ENCODE measurements around the gene ALKAL2. TPM values are rescaled to one million over a fixed set of nuclear protein-coding genes. Genes with fewer than 3 reads are reported as not detected.

The ALKAL2 gene
- polyA plus RNA-seq, 1 of the 3 experiments (the other 2 are of a cell fraction): not detected

DNA sequence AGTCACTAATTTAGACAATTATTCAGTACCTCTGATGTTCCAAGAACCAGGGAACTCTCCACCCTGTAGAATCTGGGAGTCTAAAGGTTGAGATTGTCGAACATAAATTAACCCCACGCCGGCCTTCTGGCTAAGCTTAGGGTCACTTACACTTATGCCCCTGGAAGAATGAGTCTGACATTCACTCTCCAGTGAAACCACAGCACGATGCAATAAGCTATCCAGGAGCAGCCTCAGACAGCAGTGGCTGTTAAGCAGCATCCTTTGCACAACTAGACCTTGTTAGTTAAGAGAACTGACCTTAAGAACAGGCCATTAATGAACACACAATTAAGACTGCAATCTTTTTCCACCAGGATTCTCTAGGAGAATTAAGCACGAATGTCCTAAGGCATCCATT is 49.0 kb downstream of the ALKAL2 start:
- WGBS (ENCODE audit: low lambda C conversion rate): 86% methylated on average over 5 of the region's 5 CpGs
- Histone ChIP-seq H3K4me2 (no peak overlapping the region), H3K27me3 (ENCODE audit: insufficient read depth) (no peaks in the 10 kb centered on the region), H2AFZ (ENCODE audit: low read depth) (no peak overlapping the region), H3K79me2 (ENCODE audit: insufficient read depth) (no peaks in the 10 kb centered on the region), H4K20me1 (ENCODE audit: insufficient read depth) (no peaks in the 10 kb centered on the region), H3K36me3 (replicated peaks in 1 of 2; ENCODE audit: control insufficient read depth in 1 of 2, insufficient read depth in 2 of 2, low read length in 1 of 2) (peaks cover 31 to 51% of the 10 kb centered on the region in 2 experiments), H3K9me3 (peaks cover 4% of the 10 kb centered on the region; the same call in 1 of the 2 replicates), H3F3A (replicated peaks; ENCODE audit: insufficient read depth) (no peaks in the 10 kb centered on the region), H3K27ac (ENCODE audit: low read depth in 2 of 2, low read length in 1 of 2) (no peak overlapping the region), H3K9me2 (no peaks in the 10 kb centered on the region), H3K4me1 (ENCODE audit: control insufficient read depth in 1 of 2, insufficient read depth in 2 of 2, low read depth in 1 of 2, low read length in 1 of 2) (no peaks in the 10 kb centered on the region), H3K4me3 (ENCODE audit: low read depth in 2 of 2, low read length in 1 of 2) (no peak overlapping the region), H3K9ac (no peak overlapping the region)
- ChIA-PET POLR2A (no interaction called here), CTCF (interaction anchor here (1.0 to 3.7 kb wide), 4 partner anchors 8 to 428 kb away, joined by 3 to 22 read pairs (median 6); no protein-coding TSS in a partner anchor)
- TF ChIP-seq FOXM1 (IDR thresholded peaks at IDR 0.05; ENCODE audit: low read depth): no peak
- TF ChIP-seq, protein P1, sequence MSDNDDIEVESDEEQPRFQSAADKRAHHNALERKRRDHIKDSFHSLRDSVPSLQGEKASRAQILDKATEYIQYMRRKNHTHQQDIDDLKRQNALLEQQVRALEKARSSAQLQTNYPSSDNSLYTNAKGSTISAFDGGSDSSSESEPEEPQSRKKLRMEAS (IDR thresholded peaks at IDR 0.05; ENCODE audit: low read depth): no peak
- TF ChIP-seq JUND (IDR thresholded peaks at IDR 0.05): no peak
- no peak for TF ChIP-seq GABPA (IDR thresholded peaks at IDR 0.05; ENCODE audit: low read depth)
- TF ChIP-seq TEAD4 (IDR thresholded peaks at IDR 0.05; ENCODE audit: borderline replicate concordance, insufficient read depth): no peak
- TF ChIP-seq, protein P2, sequence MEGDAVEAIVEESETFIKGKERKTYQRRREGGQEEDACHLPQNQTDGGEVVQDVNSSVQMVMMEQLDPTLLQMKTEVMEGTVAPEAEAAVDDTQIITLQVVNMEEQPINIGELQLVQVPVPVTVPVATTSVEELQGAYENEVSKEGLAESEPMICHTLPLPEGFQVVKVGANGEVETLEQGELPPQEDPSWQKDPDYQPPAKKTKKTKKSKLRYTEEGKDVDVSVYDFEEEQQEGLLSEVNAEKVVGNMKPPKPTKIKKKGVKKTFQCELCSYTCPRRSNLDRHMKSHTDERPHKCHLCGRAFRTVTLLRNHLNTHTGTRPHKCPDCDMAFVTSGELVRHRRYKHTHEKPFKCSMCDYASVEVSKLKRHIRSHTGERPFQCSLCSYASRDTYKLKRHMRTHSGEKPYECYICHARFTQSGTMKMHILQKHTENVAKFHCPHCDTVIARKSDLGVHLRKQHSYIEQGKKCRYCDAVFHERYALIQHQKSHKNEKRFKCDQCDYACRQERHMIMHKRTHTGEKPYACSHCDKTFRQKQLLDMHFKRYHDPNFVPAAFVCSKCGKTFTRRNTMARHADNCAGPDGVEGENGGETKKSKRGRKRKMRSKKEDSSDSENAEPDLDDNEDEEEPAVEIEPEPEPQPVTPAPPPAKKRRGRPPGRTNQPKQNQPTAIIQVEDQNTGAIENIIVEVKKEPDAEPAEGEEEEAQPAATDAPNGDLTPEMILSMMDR (IDR thresholded peaks at IDR 0.05): no peak
- TF ChIP-seq, protein P3, sequence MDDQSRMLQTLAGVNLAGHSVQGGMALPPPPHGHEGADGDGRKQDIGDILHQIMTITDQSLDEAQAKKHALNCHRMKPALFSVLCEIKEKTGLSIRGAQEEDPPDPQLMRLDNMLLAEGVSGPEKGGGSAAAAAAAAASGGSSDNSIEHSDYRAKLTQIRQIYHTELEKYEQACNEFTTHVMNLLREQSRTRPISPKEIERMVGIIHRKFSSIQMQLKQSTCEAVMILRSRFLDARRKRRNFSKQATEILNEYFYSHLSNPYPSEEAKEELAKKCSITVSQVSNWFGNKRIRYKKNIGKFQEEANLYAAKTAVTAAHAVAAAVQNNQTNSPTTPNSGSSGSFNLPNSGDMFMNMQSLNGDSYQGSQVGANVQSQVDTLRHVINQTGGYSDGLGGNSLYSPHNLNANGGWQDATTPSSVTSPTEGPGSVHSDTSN (IDR thresholded peaks at IDR 0.05): no peak
- TF ChIP-seq, protein P4, sequence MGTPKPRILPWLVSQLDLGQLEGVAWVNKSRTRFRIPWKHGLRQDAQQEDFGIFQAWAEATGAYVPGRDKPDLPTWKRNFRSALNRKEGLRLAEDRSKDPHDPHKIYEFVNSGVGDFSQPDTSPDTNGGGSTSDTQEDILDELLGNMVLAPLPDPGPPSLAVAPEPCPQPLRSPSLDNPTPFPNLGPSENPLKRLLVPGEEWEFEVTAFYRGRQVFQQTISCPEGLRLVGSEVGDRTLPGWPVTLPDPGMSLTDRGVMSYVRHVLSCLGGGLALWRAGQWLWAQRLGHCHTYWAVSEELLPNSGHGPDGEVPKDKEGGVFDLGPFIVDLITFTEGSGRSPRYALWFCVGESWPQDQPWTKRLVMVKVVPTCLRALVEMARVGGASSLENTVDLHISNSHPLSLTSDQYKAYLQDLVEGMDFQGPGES (IDR thresholded peaks at IDR 0.05; ENCODE audit: low read depth, low read length): no peak
- TF ChIP-seq RFX5 (IDR thresholded peaks at IDR 0.05; ENCODE audit: low read length): no peak
- no peak for TF ChIP-seq RAD21 (IDR thresholded peaks at IDR 0.05; ENCODE audit: low read length)
- TF ChIP-seq SIN3A (IDR thresholded peaks at IDR 0.05; ENCODE audit: borderline replicate concordance, low read depth, low read length): no peak
- DNase-seq: no peak

DNA sequence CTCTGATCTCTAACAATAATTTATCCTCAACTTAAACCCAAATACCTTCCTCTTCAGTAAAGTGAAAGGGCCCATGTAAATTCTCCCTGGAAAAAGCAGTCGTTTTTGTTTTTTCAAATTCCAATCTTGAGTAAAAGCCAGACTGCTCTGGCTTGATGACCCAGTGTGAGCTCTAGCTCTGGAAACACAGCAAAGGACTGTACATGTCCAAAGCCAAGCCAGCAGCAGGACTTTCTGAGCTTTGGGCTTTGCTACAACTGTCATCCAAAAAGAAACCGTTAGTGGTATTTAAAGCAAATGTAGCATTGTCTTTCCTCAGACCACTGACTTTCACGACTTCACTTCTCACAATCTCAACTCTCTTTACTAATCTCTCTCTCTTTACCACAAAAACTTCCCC is 49.5 kb downstream of the ALKAL2 start:
- peaks cover 31 to 50% of the 10 kb centered on the region in 2 experiments for H3K36me3 ChIP-seq (replicated peaks in 1 of 2; ENCODE audit: control insufficient read depth in 1 of 2, insufficient read depth in 2 of 2, low read length in 1 of 2)
- H3K4me3 ChIP-seq (ENCODE audit: low read depth in 2 of 2, low read length in 1 of 2): no peak overlapping the region
- peaks cover 4% of the 10 kb centered on the region; the same call in 1 of the 2 replicates for H3K9me3 ChIP-seq
- no peaks in the 10 kb centered on the region for H3K27me3 ChIP-seq (ENCODE audit: insufficient read depth)
- no peak overlapping the region for H2AFZ ChIP-seq (ENCODE audit: low read depth)
- no peaks in the 10 kb centered on the region for H4K20me1 ChIP-seq (ENCODE audit: insufficient read depth)
- POLR2A ChIA-PET: no interaction called here
- H3K9me2 ChIP-seq: no peaks in the 10 kb centered on the region
- H3K79me2 ChIP-seq (ENCODE audit: insufficient read depth): no peaks in the 10 kb centered on the region
- CTCF ChIA-PET: interaction anchor here (1.0 to 3.7 kb wide), 3 partner anchors 8 to 429 kb away, joined by 3 to 22 read pairs (median 3); no protein-coding TSS in a partner anchor
- no peaks in the 10 kb centered on the region for H3K4me1 ChIP-seq (ENCODE audit: control insufficient read depth in 1 of 2, insufficient read depth in 2 of 2, low read depth in 1 of 2, low read length in 1 of 2)
- H3F3A ChIP-seq (replicated peaks; ENCODE audit: insufficient read depth): no peaks in the 10 kb centered on the region
- no peak overlapping the region for H3K9ac ChIP-seq
- WGBS (ENCODE audit: low lambda C conversion rate): 63% methylated on average over 3 of the region's 3 CpGs
- DNase-seq: no peak
- H3K4me2 ChIP-seq: no peak overlapping the region
- H3K27ac ChIP-seq (ENCODE audit: low read depth in 2 of 2, low read length in 1 of 2): no peak overlapping the region
- TF ChIP-seq SMC3 (IDR thresholded peaks at IDR 0.05; ENCODE audit: low read depth, low read length) (no peak), TCF12 (IDR thresholded peaks at IDR 0.05) (no peak), FOXM1 (IDR thresholded peaks at IDR 0.05; ENCODE audit: low read depth) (no peak), FOSL2 (IDR thresholded peaks at IDR 0.05; ENCODE audit: borderline replicate concordance, low read depth) (no peak), GABPA (IDR thresholded peaks at IDR 0.05; ENCODE audit: low read depth) (no peak), RCOR1 (IDR thresholded peaks at IDR 0.05; ENCODE audit: low read length) (no peak), TAF1 (IDR thresholded peaks at IDR 0.05; ENCODE audit: borderline replicate concordance, low read depth, low read length) (no peak), GATA2 (CRISPR knock-in tag; IDR thresholded peaks at IDR 0.05) (no peak), YY1 (IDR thresholded peaks at IDR 0.05; ENCODE audit: low read depth) (no peak), NFIC (IDR thresholded peaks at IDR 0.05; ENCODE audit: borderline replicate concordance) (no peak), RXRA (IDR thresholded peaks at IDR 0.05; ENCODE audit: borderline replicate concordance, low read depth) (no peak), TEAD4 (IDR thresholded peaks at IDR 0.05; ENCODE audit: borderline replicate concordance, insufficient read depth) (no peak), ELF1 (IDR thresholded peaks at IDR 0.05) (no peak), RAD21 (IDR thresholded peaks at IDR 0.05; ENCODE audit: low read length) (no peak), MEF2A (IDR thresholded peaks at IDR 0.05; ENCODE audit: borderline replicate concordance, low read depth) (no peak), FOXJ3 (CRISPR knock-in tag; IDR thresholded peaks at IDR 0.05) (no peak)
- TF ChIP-seq, protein P3 (IDR thresholded peaks at IDR 0.05): no peak
- TF ChIP-seq, protein P5, sequence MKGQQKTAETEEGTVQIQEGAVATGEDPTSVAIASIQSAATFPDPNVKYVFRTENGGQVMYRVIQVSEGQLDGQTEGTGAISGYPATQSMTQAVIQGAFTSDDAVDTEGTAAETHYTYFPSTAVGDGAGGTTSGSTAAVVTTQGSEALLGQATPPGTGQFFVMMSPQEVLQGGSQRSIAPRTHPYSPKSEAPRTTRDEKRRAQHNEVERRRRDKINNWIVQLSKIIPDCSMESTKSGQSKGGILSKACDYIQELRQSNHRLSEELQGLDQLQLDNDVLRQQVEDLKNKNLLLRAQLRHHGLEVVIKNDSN (IDR thresholded peaks at IDR 0.05; ENCODE audit: borderline replicate concordance, low read depth): no peak

Data from SK-N-SH (cell line).